ENCODE results near the gene OLA1. TPM values are rescaled to one million over a fixed set of nuclear protein-coding genes. Genes with fewer than 3 reads are reported as not detected.
A peak's percentile ranks its signal among the peaks of the same experiment; 100 is the strongest.

The OLA1 gene
- total RNA-seq, 1 experiment from 2014 or later: 263 TPM

DNA sequence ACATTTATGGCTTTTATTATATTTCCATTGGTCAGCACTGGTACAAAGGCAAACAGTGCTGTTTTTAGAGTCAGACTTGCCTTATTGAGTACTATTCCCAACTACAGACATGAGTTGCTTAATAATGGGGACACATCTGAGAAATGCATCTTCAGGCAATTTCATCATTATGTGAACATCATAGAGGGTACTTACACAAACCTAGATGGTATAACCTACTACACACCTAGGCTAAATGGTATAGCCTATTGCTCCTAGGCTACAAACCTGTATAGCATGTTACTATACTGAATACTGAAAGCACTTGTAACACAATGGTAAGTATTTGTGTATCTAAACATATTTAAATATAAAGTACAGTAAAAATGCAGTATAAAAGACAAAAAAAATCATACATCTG is 36.4 kb downstream of the OLA1 start:
- Histone ChIP-seq H3F3A (ENCODE audit: insufficient read depth, low read depth) (peaks cover 14% of the 10 kb centered on the region), H2AFZ (no peak overlapping the region), H3K4me1 (replicated peaks; ENCODE audit: insufficient read depth) (no peaks in the 10 kb centered on the region), H4K20me1 (ENCODE audit: insufficient read depth) (peaks cover 14% of the 10 kb centered on the region; the same call in 1 of the 2 replicates), H3K9me2 (ENCODE audit: insufficient read depth) (no peaks in the 10 kb centered on the region), H3K36me3 (ENCODE audit: low read depth) (peaks cover 7% of the 10 kb centered on the region; the same call in 1 of the 2 replicates), H3K4me3 (no peak overlapping the region), H3K4me2 (no peak overlapping the region), H3K79me2 (ENCODE audit: low read depth) (peaks cover 74% of the 10 kb centered on the region), H3K27ac (no peak overlapping the region), H3K9me3 (ENCODE audit: insufficient read depth, low read depth) (no peaks in the 10 kb centered on the region), H3K27me3 (ENCODE audit: insufficient read depth, low read depth) (no peaks in the 10 kb centered on the region)
- no peak for DNase-seq
- BruUV-seq (replicated peaks): no TSS peak
- ChIA-PET POLR2A (ENCODE audit: unreplicated experiment) (interaction anchor here (0.6 kb wide), 1 partner anchor 96 kb away, joined by 3 read pairs; no protein-coding TSS in a partner anchor), CTCF (no interaction called here)
- TF ChIP-seq, protein P1, sequence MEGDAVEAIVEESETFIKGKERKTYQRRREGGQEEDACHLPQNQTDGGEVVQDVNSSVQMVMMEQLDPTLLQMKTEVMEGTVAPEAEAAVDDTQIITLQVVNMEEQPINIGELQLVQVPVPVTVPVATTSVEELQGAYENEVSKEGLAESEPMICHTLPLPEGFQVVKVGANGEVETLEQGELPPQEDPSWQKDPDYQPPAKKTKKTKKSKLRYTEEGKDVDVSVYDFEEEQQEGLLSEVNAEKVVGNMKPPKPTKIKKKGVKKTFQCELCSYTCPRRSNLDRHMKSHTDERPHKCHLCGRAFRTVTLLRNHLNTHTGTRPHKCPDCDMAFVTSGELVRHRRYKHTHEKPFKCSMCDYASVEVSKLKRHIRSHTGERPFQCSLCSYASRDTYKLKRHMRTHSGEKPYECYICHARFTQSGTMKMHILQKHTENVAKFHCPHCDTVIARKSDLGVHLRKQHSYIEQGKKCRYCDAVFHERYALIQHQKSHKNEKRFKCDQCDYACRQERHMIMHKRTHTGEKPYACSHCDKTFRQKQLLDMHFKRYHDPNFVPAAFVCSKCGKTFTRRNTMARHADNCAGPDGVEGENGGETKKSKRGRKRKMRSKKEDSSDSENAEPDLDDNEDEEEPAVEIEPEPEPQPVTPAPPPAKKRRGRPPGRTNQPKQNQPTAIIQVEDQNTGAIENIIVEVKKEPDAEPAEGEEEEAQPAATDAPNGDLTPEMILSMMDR (conservative IDR thresholded peaks at IDR 0.05): no peak
- intact Hi-C loops (cut with micrococcal nuclease; ENCODE audit: unreplicated experiment): no loop called here

DNA sequence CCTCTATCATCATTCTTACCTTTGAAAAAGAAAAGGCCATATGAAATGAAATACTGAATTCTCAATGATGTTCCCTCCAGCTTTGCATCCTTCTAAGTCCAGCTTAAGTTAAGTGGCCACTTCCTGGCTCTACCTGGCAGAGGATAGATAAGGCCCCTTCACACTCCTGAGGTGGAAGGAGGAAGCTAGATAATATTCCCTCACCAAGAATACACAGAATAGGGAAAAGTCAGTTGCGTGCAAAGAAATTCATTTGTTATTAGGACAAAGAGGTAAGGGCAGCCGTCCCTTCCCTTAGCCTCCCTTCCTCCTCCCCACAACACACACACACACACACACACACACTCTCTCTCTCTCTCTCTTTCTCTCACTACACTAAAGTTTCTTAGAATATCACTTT is 37.5 kb downstream of the OLA1 start:
- no peaks in the 10 kb centered on the region for H3K9me2 ChIP-seq (ENCODE audit: insufficient read depth)
- H4K20me1 ChIP-seq (ENCODE audit: insufficient read depth): peaks cover 14% of the 10 kb centered on the region; the same call in 1 of the 2 replicates
- ChIA-PET POLR2A (ENCODE audit: unreplicated experiment) (no interaction called here), CTCF (no interaction called here)
- no peak for TF ChIP-seq EZH2 (IDR thresholded peaks at IDR 0.05; ENCODE audit: low read depth)
- H2AFZ ChIP-seq: no peak overlapping the region
- peaks cover 7% of the 10 kb centered on the region; the same call in 1 of the 2 replicates for H3K36me3 ChIP-seq (ENCODE audit: low read depth)
- no peak for DNase-seq
- no peaks in the 10 kb centered on the region for H3K27me3 ChIP-seq (ENCODE audit: insufficient read depth, low read depth)
- no TSS peak for BruUV-seq (replicated peaks)
- 0 out of 2 replicates have a peak overlapping the region, but pooled peaks have one; percentile 5 for H3K27ac ChIP-seq
- H3F3A ChIP-seq (ENCODE audit: insufficient read depth, low read depth): peaks cover 17% of the 10 kb centered on the region
- H3K9me3 ChIP-seq (ENCODE audit: insufficient read depth, low read depth): no peaks in the 10 kb centered on the region
- intact Hi-C loops (cut with micrococcal nuclease; ENCODE audit: unreplicated experiment): no loop called here
- no peaks in the 10 kb centered on the region for H3K4me1 ChIP-seq (replicated peaks; ENCODE audit: insufficient read depth)
- no peak overlapping the region for H3K4me3 ChIP-seq
- no peak overlapping the region for H3K4me2 ChIP-seq
- peaks cover 76% of the 10 kb centered on the region for H3K79me2 ChIP-seq (ENCODE audit: low read depth)

DNA sequence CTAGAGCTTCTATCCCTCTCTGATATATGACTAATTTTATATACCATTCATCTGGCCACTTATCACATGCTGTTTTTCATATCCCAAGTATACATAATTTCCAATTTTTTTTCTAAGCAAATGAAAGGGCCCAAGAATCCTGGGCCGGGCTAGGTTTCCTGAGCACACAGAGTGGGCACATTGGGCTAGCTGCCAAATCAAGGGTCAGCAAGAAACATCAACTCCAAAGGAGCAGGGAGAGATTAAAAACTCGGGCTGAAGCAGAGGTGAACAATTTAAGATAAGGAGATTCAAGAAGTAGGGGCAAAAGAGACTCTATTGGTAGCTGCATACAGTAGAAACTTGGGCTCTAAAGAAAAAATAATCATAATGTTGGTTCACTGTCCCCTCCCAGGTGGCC is 39.0 kb downstream of the OLA1 start:
- no peak overlapping the region for H3K27ac ChIP-seq
- H3F3A ChIP-seq (ENCODE audit: insufficient read depth, low read depth): peaks cover 17% of the 10 kb centered on the region
- intact Hi-C loops (cut with micrococcal nuclease; ENCODE audit: unreplicated experiment): no loop called here
- H3K4me2 ChIP-seq: no peak overlapping the region
- ChIA-PET CTCF (no interaction called here), POLR2A (ENCODE audit: unreplicated experiment) (no interaction called here)
- H3K9me3 ChIP-seq (ENCODE audit: insufficient read depth, low read depth): no peaks in the 10 kb centered on the region
- H4K20me1 ChIP-seq (ENCODE audit: insufficient read depth): peaks cover 20% of the 10 kb centered on the region; the same call in 1 of the 2 replicates
- H3K36me3 ChIP-seq (ENCODE audit: low read depth): peaks cover 4% of the 10 kb centered on the region; the same call in 1 of the 2 replicates
- no peak for DNase-seq
- no peaks in the 10 kb centered on the region for H3K9me2 ChIP-seq (ENCODE audit: insufficient read depth)
- no peaks in the 10 kb centered on the region for H3K4me1 ChIP-seq (replicated peaks; ENCODE audit: insufficient read depth)
- H3K4me3 ChIP-seq: no peak overlapping the region
- no peaks in the 10 kb centered on the region for H3K27me3 ChIP-seq (ENCODE audit: insufficient read depth, low read depth)
- H3K79me2 ChIP-seq (ENCODE audit: low read depth): peaks cover 76% of the 10 kb centered on the region
- no TSS peak for BruUV-seq (replicated peaks)
- H2AFZ ChIP-seq: no peak overlapping the region
- TF ChIP-seq EZH2 (IDR thresholded peaks at IDR 0.05; ENCODE audit: low read depth): no peak

DNA sequence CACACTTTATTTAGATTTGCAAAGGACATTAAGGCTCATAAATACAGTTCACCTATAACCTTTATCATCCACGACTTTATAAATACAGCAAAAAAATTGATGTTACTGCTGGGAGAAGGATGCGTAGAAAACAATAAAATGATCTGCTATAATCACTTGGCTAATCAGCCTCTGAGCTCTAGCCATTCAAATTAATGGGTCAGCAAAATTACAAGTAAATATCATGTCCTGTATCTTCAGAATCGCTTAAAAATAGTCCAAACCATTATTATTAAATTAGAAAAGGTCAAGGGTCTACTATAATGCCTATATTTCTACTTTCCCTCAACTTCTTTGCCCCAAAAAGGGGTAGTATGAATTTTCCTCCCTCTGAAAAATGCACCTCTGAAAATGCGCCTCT is 40.3 kb downstream of the OLA1 start:
- H3K4me2 ChIP-seq: no peak overlapping the region
- peaks cover 17% of the 10 kb centered on the region for H3F3A ChIP-seq (ENCODE audit: insufficient read depth, low read depth)
- peaks cover 74% of the 10 kb centered on the region for H3K79me2 ChIP-seq (ENCODE audit: low read depth)
- no TSS peak for BruUV-seq (replicated peaks)
- intact Hi-C loops (cut with micrococcal nuclease; ENCODE audit: unreplicated experiment): no loop called here
- H3K9me2 ChIP-seq (ENCODE audit: insufficient read depth): no peaks in the 10 kb centered on the region
- no peaks in the 10 kb centered on the region for H3K9me3 ChIP-seq (ENCODE audit: insufficient read depth, low read depth)
- ChIA-PET CTCF (interaction anchor here (0.8 kb wide), 1 partner anchor 19 kb away, joined by 4 read pairs; no protein-coding TSS in a partner anchor), POLR2A (ENCODE audit: unreplicated experiment) (no interaction called here)
- no peak for TF ChIP-seq EZH2 (IDR thresholded peaks at IDR 0.05; ENCODE audit: low read depth)
- TF ChIP-seq, protein P1 (conservative IDR thresholded peaks at IDR 0.05): no peak
- no peak for DNase-seq
- H4K20me1 ChIP-seq (ENCODE audit: insufficient read depth): peaks cover 15% of the 10 kb centered on the region
- H3K36me3 ChIP-seq (ENCODE audit: low read depth): peaks cover 4% of the 10 kb centered on the region; the same call in 1 of the 2 replicates
- no peaks in the 10 kb centered on the region for H3K4me1 ChIP-seq (replicated peaks; ENCODE audit: insufficient read depth)
- no peak overlapping the region for H3K27ac ChIP-seq
- no peak overlapping the region for H3K4me3 ChIP-seq
- no peaks in the 10 kb centered on the region for H3K27me3 ChIP-seq (ENCODE audit: insufficient read depth, low read depth)
- H2AFZ ChIP-seq: no peak overlapping the region

All from PC-9 (cell line).